Measurements from ENCODE around the gene AMZ1.
"Not testable (repeated sequence)": the region's sequence is repeated elsewhere in the genome, so short reads cannot be mapped to it uniquely, and the experiment has no call there.

Gene AMZ1

GRCh38 chr7:2729893-2730716, 42.1 kb downstream of the AMZ1 start:
- peak; percentile 43 for DNase-seq

- DNase-seq = no peak
These were observed 43.1 kb downstream of the AMZ1 start for GRCh38 chr7:2730846-2731770.

DNA sequence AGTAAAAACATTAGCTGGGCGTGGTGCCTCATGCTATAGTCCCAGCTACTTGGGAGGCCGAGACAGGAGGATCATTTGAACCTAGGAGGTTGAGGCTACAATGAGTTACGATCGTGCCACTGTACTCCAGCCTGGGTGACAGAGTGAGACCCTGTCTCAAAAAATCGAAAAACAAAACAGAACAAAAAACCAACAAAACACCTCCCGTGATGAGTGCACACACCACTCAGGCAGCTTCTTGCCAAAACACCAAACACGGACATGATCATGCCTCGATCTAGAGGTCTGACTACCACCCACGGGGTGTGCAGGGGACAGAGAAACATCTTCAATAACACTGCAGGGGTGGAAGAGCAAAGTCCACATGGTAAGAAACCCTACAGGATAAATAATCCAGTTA, 44.4 kb downstream of the AMZ1 start:
- no peak for DNase-seq

DNA sequence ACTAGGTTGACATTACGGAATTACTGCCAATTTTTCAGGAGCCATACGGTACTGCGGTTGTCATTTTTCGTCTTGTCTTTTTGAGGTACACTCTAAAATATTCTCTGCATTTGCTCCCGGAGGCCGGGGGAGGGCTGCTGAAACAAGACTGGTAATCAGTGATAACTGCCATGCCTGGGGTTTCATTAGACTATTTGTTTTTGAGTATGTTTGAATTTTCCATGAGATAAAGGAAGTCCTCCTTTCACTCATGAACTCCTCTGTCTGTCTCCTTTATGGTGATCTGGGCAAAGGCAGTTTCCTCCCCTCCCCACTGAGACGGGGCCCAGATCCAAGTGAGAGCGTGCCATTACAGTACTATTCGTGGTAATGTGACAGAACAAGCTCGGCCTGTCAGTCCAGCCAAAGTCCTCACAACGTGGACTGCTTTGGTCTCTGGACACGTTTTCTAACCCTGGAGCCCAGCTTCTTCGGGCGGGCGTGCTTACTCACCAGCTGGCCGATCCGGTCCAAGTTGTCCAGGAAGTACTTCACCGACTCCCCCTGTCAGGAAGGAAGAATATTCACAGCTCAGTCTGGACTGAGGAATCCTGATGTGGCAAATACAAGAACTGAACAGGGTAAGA, 45.1 kb downstream of the AMZ1 start:
- DNase-seq = no peak

DNA sequence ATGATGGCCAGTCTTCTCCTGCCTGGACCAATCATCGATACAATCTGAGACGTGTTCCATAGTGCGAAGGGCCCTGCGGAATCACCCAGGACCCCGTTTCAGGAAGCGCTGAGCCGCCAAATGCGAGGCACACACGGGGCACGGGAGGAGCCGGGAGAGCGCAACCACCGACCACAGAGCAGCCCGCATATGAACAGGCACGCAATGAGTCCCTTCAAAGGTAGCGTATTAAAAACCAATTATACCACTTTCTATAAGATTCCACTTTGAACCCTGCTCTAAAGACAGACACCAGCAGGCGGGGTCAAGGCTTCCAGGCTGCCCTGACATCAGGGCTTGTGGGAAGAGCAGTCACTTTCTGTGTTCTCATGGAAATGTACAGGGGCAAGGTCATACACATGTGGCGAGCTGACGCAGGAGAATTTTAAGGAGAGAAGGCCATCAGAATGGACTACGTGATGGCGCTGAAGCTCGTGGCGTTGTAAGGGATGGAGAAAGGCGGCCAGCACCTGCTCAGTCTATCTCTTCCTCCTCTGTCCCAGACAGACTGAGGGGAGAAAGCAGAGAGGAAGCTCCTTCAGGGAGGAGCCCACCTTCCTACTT, 46.2 kb downstream of the AMZ1 start:
- DNase-seq = peak; percentile 56

DNA sequence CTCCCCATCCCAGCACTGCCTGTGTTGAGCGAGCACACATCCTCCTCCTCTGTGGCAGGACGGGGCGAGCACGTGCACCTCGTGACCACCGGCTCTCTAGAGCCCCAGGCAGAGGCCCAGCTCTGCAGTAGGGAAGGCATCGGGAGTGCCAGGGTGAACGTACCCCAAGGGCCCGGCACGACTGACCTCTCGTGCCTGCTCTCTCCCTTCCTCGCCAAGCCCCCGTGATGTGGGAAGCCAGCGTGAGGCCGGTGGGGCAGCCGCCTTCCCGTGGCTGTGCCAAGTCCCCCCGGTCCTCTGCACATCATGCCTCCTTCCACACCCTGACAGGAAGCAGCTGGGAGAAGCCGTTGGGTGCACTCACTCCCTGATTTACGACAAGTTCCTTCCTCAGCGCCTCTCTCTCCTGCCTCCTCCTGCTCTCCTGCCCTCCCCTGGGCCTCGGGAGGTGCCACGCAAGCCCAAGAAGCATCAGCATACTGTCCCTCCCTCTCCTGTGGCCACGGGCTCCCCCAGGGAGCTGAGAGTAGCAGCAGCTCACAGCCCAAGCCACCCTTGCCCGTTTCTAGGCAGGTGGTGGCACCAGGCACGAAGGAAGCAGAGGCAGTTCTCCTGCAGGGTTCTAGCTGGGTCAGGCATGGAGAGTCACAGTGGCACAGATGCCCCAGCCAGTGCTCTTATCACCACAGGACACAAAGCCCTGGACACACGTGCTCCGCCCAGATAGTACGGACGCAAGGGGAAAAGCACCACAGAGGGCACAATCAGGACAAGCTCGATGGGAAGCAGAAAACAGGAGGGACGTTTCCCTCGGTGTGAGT, 47.0 kb downstream of the AMZ1 start:
- peak; percentile 63 for DNase-seq

DNA sequence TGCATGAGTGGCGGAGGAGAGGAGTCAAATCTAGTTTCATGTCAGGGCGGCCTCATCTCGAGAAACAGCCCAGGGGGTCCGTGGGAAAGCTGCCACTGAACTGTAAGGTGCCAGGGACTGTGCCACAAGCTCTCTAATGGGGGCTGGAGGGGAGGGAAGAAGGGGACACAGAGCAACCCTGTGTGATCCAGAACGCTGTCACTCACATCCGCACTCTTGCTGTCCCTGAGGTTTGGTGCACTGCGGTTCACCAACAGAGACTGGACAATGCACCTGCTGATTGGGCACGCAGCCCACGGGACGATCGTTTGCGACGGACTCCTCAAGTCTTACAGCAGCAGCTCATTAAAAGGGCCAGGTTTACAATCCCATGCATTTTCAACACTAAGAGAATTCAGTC, 47.7 kb downstream of the AMZ1 start:
- DNase-seq = no peak

- DNase-seq = peak; percentile 55
These were observed 48.5 kb downstream of the AMZ1 start for GRCh38 chr7:2736411-2736914.

DNA sequence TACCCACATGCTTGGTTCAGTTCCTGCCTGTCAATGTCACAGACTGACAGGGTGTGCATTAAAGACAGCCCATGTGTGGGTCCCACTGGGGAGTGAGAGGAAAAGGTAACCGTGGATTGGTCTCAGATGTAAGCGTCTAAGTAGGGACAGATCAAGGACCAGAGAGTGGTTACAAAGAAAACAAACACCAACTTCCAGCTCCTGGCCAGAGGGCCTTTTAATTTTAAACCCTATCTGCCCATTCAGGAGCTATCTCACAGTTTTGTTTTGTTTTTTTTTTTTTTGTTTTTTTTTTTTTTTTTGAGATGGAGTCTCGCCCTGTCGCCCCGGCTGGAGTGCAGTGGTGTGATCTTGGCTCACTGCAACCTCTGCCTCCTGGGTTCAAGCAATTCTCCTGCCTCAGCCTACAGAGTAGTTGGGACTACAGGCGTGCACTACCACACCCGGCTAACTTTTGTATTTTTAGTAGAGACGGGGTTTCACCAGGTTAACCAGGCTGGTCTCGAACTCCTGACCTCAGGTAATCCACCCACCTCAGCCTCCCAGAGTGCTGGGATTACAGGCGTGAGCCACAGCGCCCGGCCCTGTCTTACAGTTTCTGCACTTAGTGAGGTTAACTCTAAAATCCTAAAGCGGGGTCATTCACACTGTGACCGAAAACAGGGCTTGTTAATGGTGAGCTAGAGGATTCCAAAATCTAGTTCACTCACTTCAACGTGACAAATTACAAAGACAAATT, 49.2 kb downstream of the AMZ1 start:
- DNase-seq = peak; percentile 50

DNA sequence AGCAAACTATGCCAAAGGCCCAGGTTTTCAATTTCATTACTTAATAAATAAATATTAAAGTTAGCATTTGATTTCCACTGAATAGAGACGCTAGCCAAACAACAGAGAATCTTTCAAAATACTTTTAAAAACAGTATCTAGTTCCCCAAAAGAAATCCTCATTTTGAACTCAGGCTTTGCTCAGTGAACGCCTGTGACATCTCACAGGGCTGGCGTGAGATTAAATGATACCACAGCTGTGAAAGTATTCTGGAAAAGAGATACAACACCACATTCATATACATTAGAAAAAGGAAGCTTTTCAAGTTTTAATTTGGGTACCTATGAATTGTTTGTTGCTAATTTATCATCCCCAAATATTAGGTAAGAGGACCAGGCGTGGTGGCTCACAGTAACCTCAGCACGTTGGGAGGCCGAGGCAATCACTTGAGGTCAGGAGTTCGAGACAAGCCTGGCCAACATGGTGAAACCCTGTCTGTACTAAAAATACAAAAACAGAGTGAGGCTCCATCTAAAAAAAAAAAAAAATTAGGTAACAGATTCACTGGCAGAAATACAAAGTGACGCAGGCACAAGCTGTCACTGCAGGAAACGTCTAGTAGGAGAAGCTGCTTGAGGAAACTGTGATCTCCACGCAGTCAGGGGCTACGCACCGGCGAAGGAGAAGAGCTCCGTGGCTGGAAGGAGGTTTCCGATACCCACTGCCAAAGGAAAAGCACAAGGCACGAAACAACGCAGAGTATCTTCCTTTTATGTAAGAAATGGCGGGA, 50.0 kb downstream of the AMZ1 start:
- no peak for DNase-seq

DNA sequence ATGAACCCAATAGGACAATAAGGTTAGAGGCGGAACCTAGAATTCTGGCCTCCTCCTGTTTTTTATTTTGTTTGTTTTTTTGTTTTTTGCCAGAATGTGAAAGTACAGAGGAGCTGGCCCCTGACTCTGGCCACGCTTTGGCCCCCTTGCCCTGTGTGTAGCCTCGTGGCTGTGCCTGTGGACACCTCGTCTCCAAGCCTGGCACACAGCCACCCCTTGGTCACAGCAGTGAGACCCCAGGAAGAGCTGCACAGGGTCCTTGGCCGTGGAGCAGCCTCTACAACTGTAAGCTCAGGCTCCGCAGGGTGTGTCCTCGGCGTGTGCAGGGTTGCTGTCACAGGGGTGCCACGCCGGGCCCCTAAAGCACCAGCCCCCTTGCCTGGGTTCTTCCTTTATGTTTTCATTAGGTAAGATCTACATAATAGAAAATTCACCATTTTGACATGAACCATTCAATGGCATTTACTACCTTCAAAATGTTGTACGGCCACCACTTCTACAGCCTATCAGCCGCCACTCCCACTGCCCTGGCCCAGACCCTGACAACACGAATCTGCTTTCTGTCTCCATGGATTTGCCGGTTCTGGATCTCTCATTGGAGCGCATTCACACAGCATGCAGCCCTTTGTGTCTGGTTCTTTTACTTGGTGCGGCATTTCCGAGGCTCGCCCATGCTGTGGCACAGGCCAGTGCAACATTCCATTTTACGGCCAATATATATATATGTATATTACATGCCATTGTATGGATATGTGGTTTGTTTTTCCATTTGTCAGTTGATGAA, 51.0 kb downstream of the AMZ1 start:
- DNase-seq = peak; percentile 49

- DNase-seq = not testable (repeated sequence)
These were observed 55.7 kb downstream of the AMZ1 start for GRCh38 chr7:2743523-2744185.

GRCh38 chr7:2748684-2749083, 60.7 kb downstream of the AMZ1 start:
- not testable (repeated sequence) for DNase-seq

GRCh38 chr7:2750004-2750407, 62.0 kb downstream of the AMZ1 start:
- no peak for DNase-seq

DNA sequence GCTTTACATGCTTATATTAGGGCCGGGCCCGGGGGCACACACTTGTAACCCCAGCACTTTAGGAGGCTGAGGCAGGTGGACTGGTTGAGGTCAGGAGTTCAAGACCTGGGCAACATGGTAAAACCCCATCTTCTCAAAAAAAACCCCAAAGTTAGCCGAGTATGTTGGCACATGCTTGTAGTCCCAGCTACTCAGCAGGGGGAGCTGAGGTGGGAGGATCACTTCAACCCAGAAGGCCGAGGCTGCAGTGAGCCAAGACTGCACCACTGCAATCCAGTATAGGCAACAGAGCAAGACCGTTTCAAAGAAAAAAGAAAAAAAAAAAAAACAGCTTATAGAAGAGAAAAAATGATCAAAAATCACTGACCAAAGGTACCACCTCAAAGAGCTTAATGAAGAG, 63.1 kb downstream of the AMZ1 start:
- no peak for DNase-seq

GRCh38 chr7:2753148-2753547, 65.1 kb downstream of the AMZ1 start:
- DNase-seq = no peak

DNA sequence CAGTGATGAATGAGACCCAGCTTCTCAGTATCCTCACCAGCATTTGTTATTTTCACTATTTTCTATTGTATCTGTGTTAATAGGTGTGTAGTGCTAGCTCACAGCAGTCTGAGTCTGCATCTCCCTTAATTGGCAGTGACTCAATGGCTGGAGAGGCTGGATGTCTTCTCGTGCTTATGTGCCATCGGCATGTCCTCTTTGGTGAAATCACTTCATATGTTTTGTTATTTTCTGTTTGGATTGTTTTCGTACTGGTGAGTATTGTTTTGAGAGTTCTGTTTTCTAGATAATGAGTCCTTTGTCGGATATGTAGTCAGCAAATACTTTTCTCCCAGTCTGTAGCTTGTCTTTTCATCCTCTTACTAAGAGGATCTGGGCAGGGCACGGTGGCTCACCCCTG, 66.1 kb downstream of the AMZ1 start:
- DNase-seq = no peak

GRCh38 chr7:2754912-2755311, 66.9 kb downstream of the AMZ1 start:
- no peak for DNase-seq

DNA sequence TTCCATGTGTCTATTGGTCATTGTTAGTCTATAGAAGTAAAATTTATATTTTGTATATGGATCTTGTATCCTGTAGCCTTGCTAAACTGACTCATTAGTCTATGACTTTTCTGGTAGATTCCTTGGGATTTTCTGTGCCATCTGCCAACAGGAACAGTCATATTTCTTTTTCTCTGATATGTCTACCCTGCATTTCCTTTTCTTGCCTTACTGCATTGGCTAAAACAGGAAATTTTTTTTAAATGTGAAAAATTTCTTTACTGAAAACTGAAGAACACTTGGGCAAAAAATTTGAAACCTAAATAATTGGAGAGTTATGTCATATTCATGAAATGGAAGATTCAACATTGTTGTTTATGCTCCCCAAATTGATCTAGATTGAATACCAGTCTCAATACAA, 67.5 kb downstream of the AMZ1 start:
- no peak for DNase-seq

Measured in activated CD8-positive, alpha-beta memory T cell treated with anti-CD3 and anti-CD28 coated beads for 24 hours (primary cell).